HG03039 (cell line): ENCODE data around the gene SLC13A3.

Experiments
- ATAC-seq: cut with Tn5 transposase; IDR thresholded peaks from one replicate; pipeline ENCODE4 v1.9.1; 2021; ENCODE audit warnings: mild to moderate bottlenecking, moderate library complexity; ENCODE audit not compliant: unreplicated experiment

The SLC13A3 gene

DNA sequence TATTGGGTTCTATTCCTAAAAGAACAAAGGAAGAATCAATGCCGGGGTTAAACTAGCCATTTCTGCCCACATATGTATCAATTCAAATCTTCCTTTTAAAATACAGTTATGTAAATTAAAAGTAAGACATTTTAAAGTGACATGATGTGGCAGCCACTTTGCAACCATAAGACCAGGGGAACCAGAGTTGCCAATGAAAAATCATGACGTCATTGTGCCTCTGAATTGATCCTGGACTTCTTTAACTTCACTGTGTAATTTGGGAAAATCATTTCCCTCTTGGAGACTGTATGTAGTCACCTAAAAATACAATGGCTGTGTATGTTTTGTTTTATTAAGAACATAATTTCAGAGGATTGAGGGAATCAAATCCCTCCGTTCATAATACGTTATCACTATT lies 42.2 kb downstream of the SLC13A3 start:
- no peak for ATAC-seq

DNA sequence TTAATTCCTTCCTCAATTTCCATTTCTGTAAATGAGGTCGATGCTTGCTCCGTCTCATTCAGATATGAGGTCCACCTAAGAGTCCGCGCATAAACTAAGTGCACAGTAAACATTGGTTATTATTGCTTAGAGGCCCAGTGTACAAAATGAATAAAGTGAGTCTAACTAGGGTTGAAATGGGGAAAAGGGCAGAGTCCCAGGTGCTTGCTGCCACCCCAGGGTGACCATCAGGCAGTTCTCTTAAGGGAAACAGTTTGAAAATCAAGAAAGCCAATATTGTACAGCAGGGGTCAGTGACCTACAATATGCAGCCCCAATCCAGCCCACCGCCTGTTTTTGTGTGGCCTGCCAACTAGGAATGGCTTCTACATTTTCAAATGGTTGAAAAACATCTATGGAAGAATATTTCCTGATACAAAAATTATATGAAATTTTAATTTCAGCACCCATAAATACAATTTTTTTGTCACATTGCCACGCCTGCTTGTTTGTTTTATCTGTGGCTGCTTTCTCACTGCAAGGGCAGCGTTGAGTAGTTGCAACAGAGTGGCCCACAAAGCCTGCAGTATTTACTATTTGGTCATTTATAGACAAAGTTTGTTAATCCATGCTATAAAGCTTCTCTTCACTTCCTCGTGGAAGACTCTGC lies 43.3 kb downstream of the SLC13A3 start:
- no peak for ATAC-seq

DNA sequence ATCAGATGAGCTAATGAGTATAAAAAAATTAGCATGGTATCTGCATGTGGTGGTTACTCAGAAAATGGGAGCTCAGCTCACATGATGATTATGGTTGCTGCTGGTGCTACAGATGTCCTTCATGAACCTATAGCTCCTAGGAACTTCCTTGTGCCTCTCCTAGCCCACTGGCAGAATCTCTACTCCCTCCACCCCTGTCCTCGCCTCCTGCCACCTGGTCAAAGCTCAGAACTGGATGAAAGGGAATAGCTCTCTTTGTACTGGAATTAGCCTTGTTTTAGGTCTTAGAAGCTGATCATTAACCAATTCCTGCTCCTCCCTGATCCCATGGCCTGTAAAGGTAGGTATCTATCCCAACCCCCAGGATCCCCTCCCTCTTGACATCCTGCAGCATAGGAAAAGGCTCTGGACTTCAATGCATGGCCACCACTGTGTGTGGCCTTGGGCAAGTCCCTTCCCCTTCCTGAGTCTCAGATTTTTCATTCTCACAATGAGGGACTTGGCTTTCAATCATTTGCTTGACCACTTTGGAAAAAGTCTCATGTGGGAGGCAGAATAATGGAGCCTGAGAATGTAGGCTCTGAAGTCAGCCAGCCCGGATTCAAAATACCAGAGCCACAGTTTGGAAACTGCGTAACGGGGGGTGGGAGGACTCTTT lies 43.9 kb downstream of the SLC13A3 start:
- no peak for ATAC-seq

DNA sequence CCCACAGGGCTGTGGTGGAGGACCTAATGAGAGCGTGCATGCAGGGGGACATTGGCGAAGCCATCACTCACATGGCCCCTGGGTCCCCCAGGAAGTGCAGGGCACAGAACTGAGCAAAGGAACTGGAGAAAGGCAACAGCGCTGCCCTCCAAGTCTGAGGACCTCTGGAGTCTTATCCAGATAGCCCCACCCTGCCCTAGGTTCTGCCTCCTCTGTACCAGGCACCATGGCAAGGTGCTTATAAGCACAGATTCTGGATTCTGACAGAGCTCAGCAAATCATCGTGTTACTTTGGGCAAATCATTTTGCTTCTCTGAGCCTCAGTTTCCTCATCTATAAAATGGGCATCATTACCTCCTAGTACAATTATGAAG lies 44.5 kb downstream of the SLC13A3 start:
- no peak for ATAC-seq

DNA sequence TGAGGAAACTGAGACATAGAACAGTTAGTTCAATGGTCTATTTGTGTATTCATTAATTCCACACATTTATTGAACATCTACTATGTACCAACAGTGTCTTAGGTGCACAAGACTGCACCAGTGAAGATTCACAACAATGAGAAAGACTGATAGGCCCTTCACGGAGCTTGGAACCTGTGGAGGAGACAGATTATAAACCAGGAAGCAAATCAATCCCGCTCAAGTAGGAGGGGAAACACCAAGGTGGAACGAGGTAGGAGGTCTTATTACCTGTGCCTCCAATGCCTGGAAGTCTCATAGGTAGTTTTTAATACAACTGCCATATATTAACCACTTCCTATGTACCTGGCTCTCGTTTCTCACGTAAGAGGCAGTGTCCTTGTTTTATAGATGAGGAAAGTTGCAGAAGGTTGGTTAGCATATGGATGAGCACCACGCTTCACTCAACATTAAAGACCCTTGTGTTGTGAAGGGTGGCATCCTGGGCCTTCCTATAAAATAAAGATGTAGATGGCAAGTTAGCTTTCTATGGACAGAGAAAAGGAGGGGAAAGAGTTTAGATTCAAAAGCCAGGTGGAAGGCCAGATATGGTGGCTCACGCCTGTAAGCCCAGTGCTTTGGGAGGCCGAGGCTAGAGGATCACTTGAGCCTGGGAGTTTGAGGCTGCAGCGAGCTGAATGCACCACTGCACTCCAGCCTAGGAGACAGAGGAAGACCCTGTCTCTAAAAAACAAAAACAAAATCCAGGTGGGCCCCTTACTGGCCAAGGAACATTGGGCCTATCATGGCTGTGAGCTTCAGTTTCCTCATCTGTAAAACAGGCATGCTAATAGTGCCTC lies 45.1 kb downstream of the SLC13A3 start:
- no peak for ATAC-seq

DNA sequence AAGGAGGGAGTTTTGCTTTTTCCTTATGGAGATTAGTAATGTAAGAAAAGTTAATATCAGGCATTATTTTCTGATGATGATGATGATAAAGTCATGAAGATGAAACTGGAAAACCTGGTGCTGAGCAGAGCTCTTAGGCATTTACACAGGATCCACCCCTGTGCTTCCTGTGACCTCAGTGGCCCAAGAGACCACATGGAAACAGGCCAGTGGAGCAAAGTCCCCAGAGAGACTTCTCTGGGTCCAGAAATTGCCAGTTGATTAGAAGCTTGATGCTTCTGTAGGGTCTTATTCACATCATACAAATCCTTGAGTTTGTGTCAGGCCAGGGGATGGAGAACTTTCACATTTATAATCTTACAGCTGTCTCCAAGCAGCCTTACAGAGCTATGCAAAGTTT lies 46.1 kb downstream of the SLC13A3 start:
- ATAC-seq = no peak

DNA sequence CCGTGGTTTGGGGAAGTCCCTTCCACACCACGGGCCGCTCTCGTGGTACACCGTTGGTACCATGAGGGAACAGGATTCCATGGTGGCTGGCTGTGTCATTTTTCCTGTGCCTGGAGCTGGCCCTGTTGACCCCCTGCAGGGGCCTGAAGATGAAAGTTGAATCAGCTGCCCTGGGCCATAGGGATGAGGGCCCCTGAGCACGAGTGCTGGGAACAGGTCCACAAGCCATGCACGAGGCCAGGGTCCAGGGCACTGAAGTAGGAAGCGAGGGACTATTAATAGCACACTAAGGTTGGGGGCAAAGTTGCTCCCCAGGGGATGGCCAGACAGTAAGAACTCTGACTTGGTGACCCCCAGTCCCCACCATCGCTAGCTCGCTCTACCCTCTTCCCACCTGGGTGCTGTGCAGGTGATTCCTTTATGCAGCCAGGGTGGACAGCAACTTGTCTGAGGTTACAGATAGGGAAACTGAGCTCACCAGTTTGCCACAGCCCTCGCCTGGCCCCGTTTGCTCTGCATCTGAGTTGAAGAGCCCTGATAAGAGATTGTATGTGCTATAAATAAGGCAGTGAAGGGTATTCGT lies 46.6 kb downstream of the SLC13A3 start:
- ATAC-seq = no peak

DNA sequence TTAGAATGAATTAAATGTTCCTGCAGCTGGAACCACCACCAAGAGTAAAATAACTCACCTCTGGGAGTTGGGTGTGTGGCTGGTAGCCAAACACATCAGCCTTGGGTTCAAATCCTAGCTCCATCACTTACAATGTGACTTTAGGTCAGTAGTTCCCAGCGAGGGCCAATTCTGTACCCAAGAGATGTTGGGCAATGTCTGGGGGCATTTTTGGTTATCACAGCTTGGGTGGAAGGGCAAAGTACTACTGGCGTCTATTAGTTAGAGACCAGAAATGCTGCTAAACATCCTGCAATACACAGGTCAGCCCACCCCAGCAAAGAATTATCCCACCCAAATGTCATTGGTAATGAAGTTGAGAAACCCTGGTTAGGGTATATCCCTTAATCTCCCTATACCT lies 48.8 kb downstream of the SLC13A3 start:
- ATAC-seq = no peak

DNA sequence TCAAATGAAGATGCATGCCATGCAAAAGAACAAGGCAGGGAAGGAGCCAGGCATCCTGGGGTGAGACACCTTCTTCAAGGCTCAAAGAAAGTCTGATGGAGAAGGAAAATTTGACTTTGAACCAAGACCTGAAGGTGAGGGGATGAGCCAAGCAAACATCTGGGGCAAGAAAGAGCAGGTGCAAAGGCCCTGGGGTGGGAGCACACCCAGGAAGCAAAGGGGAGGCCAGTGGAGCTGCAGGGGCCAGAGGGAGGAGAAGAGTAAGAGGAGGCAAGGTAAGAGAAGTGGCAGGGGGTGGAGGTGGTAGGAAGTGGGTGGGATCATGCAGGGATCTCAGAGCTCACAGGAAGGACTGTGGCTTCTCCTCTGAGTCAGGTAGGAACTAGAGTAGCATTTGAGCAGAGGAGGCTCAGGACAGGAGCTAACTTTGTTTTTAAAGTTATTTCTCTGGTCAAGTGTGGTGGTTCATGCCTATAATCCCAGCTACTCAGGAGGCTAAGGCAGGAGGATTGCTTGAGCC lies 49.6 kb downstream of the SLC13A3 start:
- no peak for ATAC-seq

DNA sequence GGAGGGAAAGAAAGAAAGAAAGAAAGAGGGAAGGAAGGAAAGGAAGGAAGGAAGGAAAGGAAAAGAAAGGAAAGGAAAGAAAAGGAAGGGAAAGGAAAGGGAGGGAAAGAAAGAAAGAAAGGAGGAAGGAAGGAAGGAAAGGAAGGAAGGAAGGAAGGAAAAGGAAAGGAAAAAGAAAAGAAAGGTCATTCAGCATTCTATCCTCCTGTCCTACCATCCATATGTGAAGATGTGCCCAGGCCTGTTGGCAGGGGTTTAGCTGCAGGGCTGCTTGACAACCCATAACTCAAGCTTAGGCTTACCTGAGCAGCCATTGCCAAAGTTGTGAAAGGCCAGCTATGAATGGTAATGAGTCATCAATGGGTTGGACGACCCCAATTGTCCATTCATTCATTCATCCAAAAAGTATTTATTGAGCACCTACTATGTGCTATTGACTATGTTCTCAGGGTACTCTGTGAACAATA lies 50.9 kb downstream of the SLC13A3 start:
- no peak for ATAC-seq

DNA sequence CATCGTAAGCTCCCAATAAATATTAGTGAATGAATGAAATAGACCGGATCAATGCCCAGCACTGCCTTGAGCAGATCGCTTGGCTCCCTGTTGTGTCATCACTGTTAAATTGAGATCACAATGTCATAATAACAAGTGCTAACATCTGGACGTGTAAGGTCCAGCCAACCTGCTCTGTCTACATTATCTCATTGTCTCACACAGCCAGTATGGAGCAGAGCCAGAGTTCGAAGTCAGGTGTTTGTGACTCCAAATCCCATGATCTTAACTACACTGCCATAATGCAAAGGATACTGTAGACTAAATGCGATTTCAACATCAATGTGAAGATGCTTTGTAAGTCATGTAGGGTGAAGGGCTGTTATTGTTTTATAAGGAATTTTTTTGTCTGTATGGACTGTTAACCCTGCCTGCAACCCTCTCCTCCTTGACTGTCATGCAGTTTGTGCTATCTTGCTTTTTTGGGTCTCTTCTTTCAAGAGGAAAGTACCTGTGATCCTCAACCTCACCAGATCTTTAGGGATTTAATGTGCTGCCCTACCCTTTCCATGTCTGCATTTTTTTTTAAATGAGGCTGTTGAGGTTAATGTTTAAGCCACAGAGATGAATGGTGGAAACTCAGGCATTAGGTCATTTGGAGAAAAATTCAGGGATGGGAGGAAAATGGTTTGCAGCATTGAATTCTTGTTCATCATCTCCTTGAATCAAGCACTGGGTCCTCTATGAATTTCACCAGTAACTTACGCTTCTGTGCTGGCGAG lies 51.9 kb downstream of the SLC13A3 start:
- no peak for ATAC-seq

DNA sequence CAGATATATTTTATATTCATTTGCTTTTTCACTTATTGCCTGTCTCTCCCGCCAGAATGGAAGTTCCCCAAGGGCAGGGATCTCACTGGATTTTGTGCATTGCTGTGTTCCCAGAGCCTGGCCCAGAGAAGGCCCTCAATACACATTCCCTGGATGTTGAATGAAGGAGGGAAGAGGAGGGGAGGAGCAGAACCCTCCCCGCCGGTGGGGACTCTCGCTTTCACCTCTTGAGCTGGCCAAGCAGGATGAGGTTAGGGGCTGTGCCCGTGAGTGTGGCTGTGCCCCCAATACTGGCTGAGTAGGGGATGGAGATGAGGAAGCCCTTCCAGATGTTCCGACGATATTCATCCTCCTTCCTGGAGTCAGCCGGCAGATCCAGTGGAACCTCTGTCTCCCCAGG lies 55.3 kb downstream of the SLC13A3 start:
- no peak for ATAC-seq

DNA sequence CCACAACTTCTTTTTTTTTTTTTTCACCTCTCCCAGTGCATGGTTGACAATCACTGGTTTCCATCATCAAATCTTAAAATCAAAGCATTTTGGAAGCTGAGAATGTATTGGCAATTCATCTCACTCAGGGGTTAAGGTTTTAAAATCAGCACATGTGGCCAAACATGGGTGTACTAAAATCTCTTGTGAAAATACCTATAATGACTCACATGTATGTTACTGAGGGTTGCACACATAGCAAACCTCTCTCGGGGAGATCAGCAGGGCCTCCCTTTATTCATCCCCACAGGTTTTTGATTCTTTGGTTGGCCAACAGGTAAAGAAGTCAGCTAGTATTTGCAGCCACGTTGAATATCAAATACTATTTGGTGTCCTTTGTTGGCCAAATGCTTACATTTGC lies 56.5 kb downstream of the SLC13A3 start:
- ATAC-seq = no peak

DNA sequence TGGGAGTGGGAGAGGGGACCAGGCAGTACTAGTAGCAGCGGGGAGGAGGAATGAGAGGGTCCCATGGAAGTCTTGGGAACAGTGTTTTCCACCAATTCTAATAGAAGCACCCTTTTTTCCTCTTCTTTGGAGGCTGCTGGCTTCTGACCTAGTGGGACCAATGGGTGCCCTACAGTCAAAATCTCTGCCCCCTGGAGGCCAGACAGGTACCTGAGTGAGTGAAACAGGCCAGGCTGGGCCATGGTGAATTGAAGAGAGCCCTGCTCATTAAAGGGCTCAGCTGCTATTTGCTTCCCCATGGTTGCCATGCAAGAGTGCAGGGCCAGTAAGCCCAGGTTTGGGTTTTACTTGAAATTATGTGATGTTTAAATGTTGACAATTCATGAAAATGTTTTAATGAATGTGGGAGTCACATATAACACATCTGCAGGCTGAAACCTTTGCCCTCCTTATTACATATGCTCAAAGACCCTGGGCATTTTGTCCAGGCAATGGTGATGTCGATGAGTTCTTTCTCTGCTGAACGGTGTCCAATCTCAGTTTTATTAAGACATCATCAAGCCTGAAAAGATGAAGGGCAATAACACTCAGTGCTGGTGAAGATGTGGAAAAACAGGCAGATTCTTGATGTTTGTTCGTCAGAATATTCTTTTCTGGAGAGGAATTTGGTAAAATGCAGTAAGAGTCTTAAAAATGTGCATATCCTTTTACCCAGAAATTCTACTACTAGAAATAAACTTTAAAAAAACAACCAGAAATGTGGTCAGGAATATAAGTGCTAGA lies 58.5 kb downstream of the SLC13A3 start:
- no peak for ATAC-seq

DNA sequence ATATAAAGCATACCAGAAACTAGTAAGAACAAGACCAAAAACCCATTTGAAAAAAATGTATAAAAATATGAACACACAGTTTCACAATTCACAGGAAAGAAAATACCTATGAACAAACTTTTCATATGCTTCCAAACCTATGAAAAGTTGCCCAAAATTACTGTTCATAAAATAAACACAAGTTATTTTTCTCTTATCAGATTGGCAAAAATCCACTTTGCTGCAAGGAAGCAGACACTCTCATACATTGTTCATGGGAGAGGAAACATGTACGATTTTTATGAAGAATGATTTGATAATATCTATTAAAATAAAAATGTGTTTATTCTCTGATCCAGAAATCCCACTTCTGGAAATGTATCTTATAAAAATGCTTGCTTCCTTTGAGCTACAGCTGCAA lies 60.8 kb downstream of the SLC13A3 start:
- no peak for ATAC-seq

DNA sequence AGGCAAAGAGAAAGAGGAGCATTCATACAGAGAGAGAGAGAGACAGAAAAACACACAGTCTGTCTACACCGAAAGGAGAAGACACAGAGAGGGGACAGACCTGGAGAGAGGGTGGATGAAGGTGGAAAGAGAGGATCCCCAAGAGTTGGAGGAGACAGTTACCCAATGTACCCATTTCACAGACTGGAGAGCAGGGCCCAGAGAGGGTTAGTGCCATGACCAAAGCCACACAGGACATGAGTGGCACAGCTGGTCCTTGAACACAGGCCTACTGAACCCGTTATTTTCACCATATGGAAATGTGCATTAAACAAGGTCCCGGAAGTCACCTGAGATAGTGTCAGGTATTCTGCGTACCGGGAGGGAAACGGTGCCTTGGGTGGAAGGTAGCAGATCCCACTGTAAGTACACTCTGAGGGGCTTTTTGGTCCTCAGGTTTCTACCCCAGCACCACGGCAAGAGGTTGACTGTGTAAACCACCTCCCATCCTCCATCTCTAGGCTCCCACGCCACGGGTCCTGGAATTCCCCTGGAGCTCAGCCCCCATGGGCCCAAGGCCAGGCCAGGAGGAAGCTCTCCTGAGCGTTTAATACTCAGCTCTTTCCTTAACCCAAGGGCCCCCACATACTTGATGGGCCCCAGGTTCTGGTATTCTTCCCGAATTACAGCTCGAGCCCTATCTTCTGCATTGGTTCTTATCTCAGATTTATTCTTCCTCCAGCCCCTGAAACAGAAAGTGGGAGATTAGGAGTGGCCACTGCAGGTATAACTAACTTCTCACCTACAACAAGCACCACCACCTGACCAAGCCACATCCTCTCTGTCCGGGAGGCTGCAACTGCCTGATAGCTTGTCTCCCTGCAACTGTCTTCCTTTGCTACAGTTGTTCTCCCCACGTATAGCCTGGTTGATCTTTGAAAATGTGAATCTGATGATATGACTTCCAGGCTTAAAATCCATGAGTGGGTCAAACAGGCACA lies 62.4 kb downstream of the SLC13A3 start:
- no peak for ATAC-seq

DNA sequence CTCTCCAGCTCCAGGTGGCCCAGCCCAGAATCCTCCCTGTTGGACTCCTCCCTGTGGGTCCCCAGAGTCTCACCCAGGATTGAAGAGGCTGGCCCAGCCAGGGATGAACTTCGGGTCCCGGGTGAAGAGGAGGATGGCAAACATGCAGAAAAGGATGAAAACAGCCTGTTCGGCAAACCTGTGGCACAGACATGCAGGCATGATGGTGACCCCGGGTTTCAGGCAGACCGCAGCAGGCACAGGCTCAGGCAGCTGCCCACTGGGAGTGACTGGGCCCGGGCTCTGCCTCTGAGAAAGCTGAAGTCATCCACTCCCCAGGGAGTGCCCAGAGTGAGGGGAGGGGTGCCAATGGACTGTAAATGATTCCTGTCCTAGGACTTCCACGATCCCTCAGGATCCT lies 63.3 kb downstream of the SLC13A3 start:
- ATAC-seq = no peak

DNA sequence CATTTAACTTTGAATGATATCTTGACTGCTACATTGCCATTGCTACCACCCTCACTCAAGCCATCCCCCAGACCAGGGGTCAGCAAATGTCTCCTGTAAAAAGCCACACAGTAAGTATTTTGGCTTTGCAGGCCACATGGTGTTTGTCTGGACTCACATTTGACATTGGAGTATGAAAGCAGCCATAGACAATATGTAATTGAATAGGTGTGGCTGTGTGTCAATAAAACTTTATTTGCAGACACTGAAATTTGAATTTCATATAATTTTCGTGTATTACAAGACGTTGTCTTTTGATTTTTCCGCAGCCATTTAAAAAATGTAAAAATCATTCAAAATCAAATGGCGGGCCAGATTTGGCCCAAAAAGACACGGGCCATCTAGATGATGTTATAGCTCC lies 64.5 kb downstream of the SLC13A3 start:
- no peak for ATAC-seq

DNA sequence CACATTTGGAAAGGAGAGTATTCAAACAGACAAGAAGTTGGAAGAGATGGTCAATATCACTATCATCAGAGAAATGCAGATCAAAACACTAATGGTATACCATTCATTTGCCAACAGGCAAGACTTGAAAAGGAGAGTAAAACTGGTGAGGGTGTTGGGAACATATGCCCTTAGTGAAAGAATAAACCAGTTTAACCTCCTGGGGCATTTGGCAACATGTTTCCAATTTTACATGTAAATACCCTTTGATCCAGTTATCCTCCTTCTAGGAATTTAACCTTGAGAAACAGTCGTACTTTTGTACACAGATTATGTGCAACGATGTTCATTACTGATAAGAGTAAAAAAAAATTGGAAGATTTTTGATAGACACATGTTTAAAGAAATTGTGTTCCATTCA lies 66.8 kb downstream of the SLC13A3 start:
- ATAC-seq = no peak
